Muscle of arm (tissue), 12 donors: Measurements from ENCODE around the gene EYS. TPM values are rescaled to one million over a fixed set of nuclear protein-coding genes. Genes with fewer than 3 reads are reported as not detected.
"Not testable (repeated sequence)": the region's sequence is repeated elsewhere in the genome, so short reads cannot be mapped to it uniquely, and the experiment has no call there.

ENCODE experiments used
- DNase-seq: peaks from one replicate; pipeline ENCODE4 v3.0.0-alpha.2; 2013
- polyA plus RNA-seq, 12 donors: library from polyadenylated mRNA; unstranded; fragments of 120-200 nt; gene quantifications; one replicate each; pipeline ENCODE4 v1.2.1, GENCODE V29; 2013; ENCODE audit not compliant: insufficient read length in 12 of 12

EYS gene
- polyA plus RNA-seq, 12 donors = 0.27 to 0.80 (median 0.46) TPM; not detected in 2

GRCh38 chr6:64238908-64239307, 1468.1 kb downstream of the EYS start:
- not testable (repeated sequence) for DNase-seq

GRCh38 chr6:64238071-64238470, 1469.0 kb downstream of the EYS start:
- no peak for DNase-seq

- no peak for DNase-seq
Observed at GRCh38 chr6:64233746-64234145, 1473.3 kb downstream of the EYS start.

- DNase-seq = no peak
Observed at GRCh38 chr6:64231928-64232327, 1475.1 kb downstream of the EYS start.

GRCh38 chr6:64230530-64230929, 1476.5 kb downstream of the EYS start:
- DNase-seq = no peak

- DNase-seq = no peak
Observed at GRCh38 chr6:64227863-64228262, 1479.2 kb downstream of the EYS start.

- no peak for DNase-seq
Observed at GRCh38 chr6:64225503-64225902, 1481.5 kb downstream of the EYS start.

GRCh38 chr6:64224819-64225218, 1482.2 kb downstream of the EYS start:
- no peak for DNase-seq

- DNase-seq = no peak
Observed at GRCh38 chr6:64221776-64222175, 1485.2 kb downstream of the EYS start.

GRCh38 chr6:64220801-64221200, 1486.2 kb downstream of the EYS start:
- DNase-seq = no peak

GRCh38 chr6:64217721-64218620, 1489.1 kb downstream of the EYS start:
- no peak for DNase-seq

- DNase-seq = no peak
Observed at GRCh38 chr6:64214373-64214772, 1492.7 kb downstream of the EYS start.

- DNase-seq = no peak
Observed at GRCh38 chr6:64213697-64214096, 1493.3 kb downstream of the EYS start.

GRCh38 chr6:64197246-64197645, 1509.8 kb downstream of the EYS start:
- DNase-seq = no peak

- no peak for DNase-seq
Observed at GRCh38 chr6:64186592-64186991, 1520.4 kb downstream of the EYS start.

GRCh38 chr6:64185621-64186020, 1521.4 kb downstream of the EYS start:
- DNase-seq = no peak

GRCh38 chr6:64175296-64175695, 1531.7 kb downstream of the EYS start:
- DNase-seq = no peak

GRCh38 chr6:64170316-64170715, 1536.7 kb downstream of the EYS start:
- no peak for DNase-seq

GRCh38 chr6:64160486-64160885, 1546.5 kb downstream of the EYS start:
- DNase-seq = no peak

- DNase-seq = no peak
Observed at GRCh38 chr6:64155063-64155462, 1552.0 kb downstream of the EYS start.

- no peak for DNase-seq
Observed at GRCh38 chr6:64146876-64147275, 1560.2 kb downstream of the EYS start.

GRCh38 chr6:64146094-64146493, 1560.9 kb downstream of the EYS start:
- DNase-seq = no peak

GRCh38 chr6:64145658-64146057, 1561.4 kb downstream of the EYS start:
- no peak for DNase-seq

- no peak for DNase-seq
Observed at GRCh38 chr6:64143101-64143500, 1563.9 kb downstream of the EYS start.
